A549 (cell line): ENCODE measurements around the gene SLCO6A1. TPM values are rescaled to one million over a fixed set of nuclear protein-coding genes. Genes with fewer than 3 reads are reported as not detected.

Experiments
- ATAC-seq, 2 experiments: fragments of 200-7000 bp in 1 of 2; fragments of >200 bp in 1 of 2; cut with Nextera tagmentation in 1 of 2; cut with Tn5 transposase in 1 of 2; 3 replicates each; pipeline versions ENCODE4 v1.8.0 to v1.9.1; 2018 to 2020; ENCODE audit warnings: mild to moderate bottlenecking in 1 of 2, moderate library complexity in 1 of 2
- CTCF ChIA-PET: fragments of 300-600 bp; sonication (Branson Sonifier 250); formaldehyde crosslinking; extraction: SDS; loops from one replicate; lab custom pipeline; 2021; ENCODE audit warnings: antibody characterized with exemption, inconsistent platforms; lab: Yijun Ruan, JAX
- POLR2A ChIA-PET: fragments of 350-600 bp; formaldehyde crosslinking; extraction: SDS; loops from one replicate; lab custom pipeline; 2021; ENCODE audit warnings: antibody characterized with exemption, inconsistent platforms; lab: Yijun Ruan, JAX
- DNase-seq, 2 experiments: peaks; one replicate each; pipeline versions ENCODE4 v3.0.0 to v3.0.0-alpha.2; 2011 to 2016; ENCODE audit warnings: low read depth in 1 of 2, low spot score in 1 of 2
- FAIRE-seq: peaks from 2 replicates; lab custom pipeline; 2011; peaks lifted over from hg19 to GRCh38; lab: Jason Lieb, UNC
- H3K27ac ChIP-seq, 2 experiments: fragments of >200 bp; sonication (Bioruptor Twin); formaldehyde crosslinking; 3 replicates each; pipeline ENCODE4 v1.5.1; 2016 to 2017
- H3K4me1 ChIP-seq: fragments of >200 bp; sonication (Bioruptor Twin); formaldehyde crosslinking; 3 replicates; pipeline ENCODE4 v1.6.1; 2016
- H3K4me2 ChIP-seq: fragments of >200 bp; sonication (Bioruptor Twin); formaldehyde crosslinking; 3 replicates; pipeline ENCODE4 v1.6.1; 2016
- H3K4me3 ChIP-seq: fragments of >200 bp; sonication (Bioruptor Twin); formaldehyde crosslinking; 3 replicates; pipeline ENCODE4 v1.5.1; 2016
- H3K9me3 ChIP-seq: fragments of >200 bp; sonication (Bioruptor Twin); formaldehyde crosslinking; 3 replicates; pipeline ENCODE4 v1.6.1; 2016
- BHLHE40 ChIP-seq: IDR thresholded peaks from 2 replicates; pipeline ENCODE4 v1.6.1; 2012; ENCODE audit warnings: low read depth, low read length, inconsistent platforms
- CBX8 ChIP-seq: fragments of 200-600 bp; sonication (generic); IDR thresholded peaks from 2 replicates; pipeline ENCODE4 v1.6.1; 2016
- ELK1 ChIP-seq: fragments of 150-350 bp; IDR thresholded peaks from 2 replicates; pipeline ENCODE4 v1.6.1; 2014; ENCODE audit warnings: low read depth, mild to moderate bottlenecking, low read length
- FOSB ChIP-seq: fragments of 250-450 bp; sonication (Bioruptor Pico); IDR thresholded peaks from 2 replicates; pipeline ENCODE4 v1.5.0; 2020; ENCODE audit warnings: mild to moderate bottlenecking, moderate library complexity
- FOXS1 ChIP-seq: fragments of 250-450 bp; sonication (Bioruptor Pico); IDR thresholded peaks from 2 replicates; pipeline ENCODE4 v1.5.0; 2020; ENCODE audit warnings: mild to moderate bottlenecking, moderate library complexity
- GATA3 ChIP-seq: IDR thresholded peaks from 2 replicates; pipeline ENCODE4 v1.6.1; 2012; ENCODE audit warnings: borderline replicate concordance
- HDAC2 ChIP-seq: fragments of 200-600 bp; sonication (generic); IDR thresholded peaks from 2 replicates; pipeline ENCODE4 v1.6.1; 2016
- KDM1A ChIP-seq: fragments of 200-600 bp; sonication (generic); IDR thresholded peaks from 2 replicates; pipeline ENCODE4 v1.6.1; 2016; ENCODE audit warnings: low read depth, mild to moderate bottlenecking
- MAX ChIP-seq: IDR thresholded peaks from 2 replicates; pipeline ENCODE4 v1.6.1; 2012
- MAZ ChIP-seq: fragments of 150-350 bp; IDR thresholded peaks from 2 replicates; pipeline ENCODE4 v1.6.1; 2014; ENCODE audit warnings: antibody characterized with exemption, low read depth, low read length, borderline replicate concordance
- NFE2L2 ChIP-seq: fragments of 150-350 bp; conservative IDR thresholded peaks from 2 replicates; pipeline ENCODE4 v1.6.1; 2014; ENCODE audit warnings: low read length
- NR3C1 ChIP-seq: fragments of >200 bp; sonication (Bioruptor Twin); formaldehyde crosslinking; IDR thresholded peaks from 3 replicates; pipeline ENCODE4 v1.6.1; 2017
- SMC3 ChIP-seq: fragments of >200 bp; sonication (Bioruptor Twin); formaldehyde crosslinking; IDR thresholded peaks from 3 replicates; pipeline ENCODE4 v1.6.1; 2018; ENCODE audit warnings: inconsistent platforms
- ZC3H11A ChIP-seq: fragments of 450-650 bp; IDR thresholded peaks from 2 replicates; pipeline ENCODE4 v1.6.1; 2014; ENCODE audit warnings: antibody characterized with exemption, mild to moderate bottlenecking
- ZFP36 ChIP-seq: fragments of 450-650 bp; IDR thresholded peaks from 2 replicates; pipeline ENCODE4 v1.6.1; 2014; ENCODE audit warnings: borderline replicate concordance; ENCODE audit not compliant: partially characterized antibody
- ZSCAN20 ChIP-seq: fragments of 250-450 bp; sonication (Bioruptor Pico); IDR thresholded peaks from 2 replicates; pipeline ENCODE4 v1.8.0; 2022; ENCODE audit warnings: mild to moderate bottlenecking, moderate library complexity
- WGBS: methylation state at CpG from one replicate; pipeline ENCODE4 v1.1.6; 2017; ENCODE audit errors: missing lambda C conversion rate; 5-methylcytosine and 5-hydroxymethylcytosine counted together
- polyA plus RNA-seq, 4 experiments: library from polyadenylated mRNA; depleted of rRNA in 3 of 4; stranded (reverse); fragments of >200 nt; fragmentation: RNase III in 1 of 4; extraction: RNeasy Plus Mini Kit Qiagen cat#74134 plus additional on column Dnase treatment in 1 of 4; gene quantifications; 2 replicates in 3 of 4; 3 replicates in 1 of 4; pipeline ENCODE4 v1.2.3, GENCODE V29; 2011 to 2017
- TF ChIP-seq, protein P1 (sequence below): fragments of >200 bp; sonication (Bioruptor Twin); formaldehyde crosslinking; IDR thresholded peaks from 3 replicates; pipeline ENCODE4 v1.5.1; 2016
- TF ChIP-seq, protein P2 (sequence below): fragments of 250-450 bp; sonication (Bioruptor Pico); IDR thresholded peaks from 2 replicates; pipeline ENCODE4 v1.5.0; 2021; ENCODE audit warnings: mild to moderate bottlenecking, moderate library complexity, borderline replicate concordance
- TF ChIP-seq, protein P3 (sequence below): fragments of >200 bp; sonication (Bioruptor Twin); formaldehyde crosslinking; IDR thresholded peaks from 2 replicates; pipeline ENCODE4 v1.6.1; 2016
- TF ChIP-seq, protein P4 (sequence below): fragments of 450-650 bp; IDR thresholded peaks from 2 replicates; pipeline ENCODE4 v1.6.1; 2014; ENCODE audit warnings: antibody characterized with exemption
- TF ChIP-seq, protein P5 (sequence below): IDR thresholded peaks from 2 replicates; pipeline ENCODE4 v1.6.1; 2012

The SLCO6A1 gene
- polyA plus RNA-seq, 2 of the 4 experiments (the other 2 are of a cell fraction) = not detected

- TF ChIP-seq GATA3 = no peak
- TF ChIP-seq, protein P1, sequence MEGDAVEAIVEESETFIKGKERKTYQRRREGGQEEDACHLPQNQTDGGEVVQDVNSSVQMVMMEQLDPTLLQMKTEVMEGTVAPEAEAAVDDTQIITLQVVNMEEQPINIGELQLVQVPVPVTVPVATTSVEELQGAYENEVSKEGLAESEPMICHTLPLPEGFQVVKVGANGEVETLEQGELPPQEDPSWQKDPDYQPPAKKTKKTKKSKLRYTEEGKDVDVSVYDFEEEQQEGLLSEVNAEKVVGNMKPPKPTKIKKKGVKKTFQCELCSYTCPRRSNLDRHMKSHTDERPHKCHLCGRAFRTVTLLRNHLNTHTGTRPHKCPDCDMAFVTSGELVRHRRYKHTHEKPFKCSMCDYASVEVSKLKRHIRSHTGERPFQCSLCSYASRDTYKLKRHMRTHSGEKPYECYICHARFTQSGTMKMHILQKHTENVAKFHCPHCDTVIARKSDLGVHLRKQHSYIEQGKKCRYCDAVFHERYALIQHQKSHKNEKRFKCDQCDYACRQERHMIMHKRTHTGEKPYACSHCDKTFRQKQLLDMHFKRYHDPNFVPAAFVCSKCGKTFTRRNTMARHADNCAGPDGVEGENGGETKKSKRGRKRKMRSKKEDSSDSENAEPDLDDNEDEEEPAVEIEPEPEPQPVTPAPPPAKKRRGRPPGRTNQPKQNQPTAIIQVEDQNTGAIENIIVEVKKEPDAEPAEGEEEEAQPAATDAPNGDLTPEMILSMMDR = no peak
- TF ChIP-seq MAZ = no peak
- no peak for TF ChIP-seq ELK1
- no peak for TF ChIP-seq CBX8
- TF ChIP-seq ZSCAN20 (CRISPR knock-in tag) = no peak
- no peak for TF ChIP-seq NR3C1
- TF ChIP-seq, protein P2, sequence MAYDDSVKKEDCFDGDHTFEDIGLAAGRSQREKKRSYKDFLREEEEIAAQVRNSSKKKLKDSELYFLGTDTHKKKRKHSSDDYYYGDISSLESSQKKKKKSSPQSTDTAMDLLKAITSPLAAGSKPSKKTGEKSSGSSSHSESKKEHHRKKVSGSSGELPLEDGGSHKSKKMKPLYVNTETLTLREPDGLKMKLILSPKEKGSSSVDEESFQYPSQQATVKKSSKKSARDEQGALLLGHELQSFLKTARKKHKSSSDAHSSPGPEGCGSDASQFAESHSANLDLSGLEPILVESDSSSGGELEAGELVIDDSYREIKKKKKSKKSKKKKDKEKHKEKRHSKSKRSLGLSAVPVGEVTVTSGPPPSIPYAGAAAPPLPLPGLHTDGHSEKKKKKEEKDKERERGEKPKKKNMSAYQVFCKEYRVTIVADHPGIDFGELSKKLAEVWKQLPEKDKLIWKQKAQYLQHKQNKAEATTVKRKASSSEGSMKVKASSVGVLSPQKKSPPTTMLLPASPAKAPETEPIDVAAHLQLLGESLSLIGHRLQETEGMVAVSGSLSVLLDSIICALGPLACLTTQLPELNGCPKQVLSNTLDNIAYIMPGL (CRISPR knock-in tag) = no peak
- Histone ChIP-seq H3K27ac (no peak overlapping the region), H3K4me3 (no peak overlapping the region), H3K4me2 (no peak overlapping the region), H3K4me1 (no peaks in the 10 kb centered on the region), H3K9me3 (no peaks in the 10 kb centered on the region)
- DNase-seq (no peak), FAIRE-seq (no peak), ATAC-seq (no peak)
- POLR2A ChIA-PET = no interaction called here
- CTCF ChIA-PET = no interaction called here
Observed at GRCh38 chr5:102453716-102454115, 45.1 kb downstream of the SLCO6A1 start.

DNA sequence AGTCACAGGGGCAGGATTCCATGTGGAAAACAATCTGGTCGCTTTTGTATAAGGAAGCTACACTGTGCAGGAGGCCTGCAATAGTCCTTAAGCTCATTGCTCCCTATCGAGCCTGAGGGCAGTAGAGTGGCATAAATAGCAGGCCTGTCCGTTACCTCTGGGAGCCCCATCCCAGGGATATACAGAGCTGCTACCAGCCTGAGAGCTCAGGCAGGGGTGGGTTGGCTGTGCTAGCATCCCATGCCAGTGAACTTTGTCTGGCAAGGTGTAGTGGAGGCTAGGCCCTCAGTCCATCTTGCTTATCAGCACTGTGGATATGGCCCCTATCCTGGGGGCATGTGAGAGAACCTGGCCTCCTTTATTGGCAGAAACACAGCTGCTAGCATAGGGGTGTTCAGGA, 47.7 kb downstream of the SLCO6A1 start:
- ChIA-PET CTCF (no interaction called here), POLR2A (no interaction called here)
- DNase-seq = no peak
- Histone ChIP-seq H3K4me2 (no peak overlapping the region), H3K4me1 (no peaks in the 10 kb centered on the region), H3K27ac (no peak overlapping the region), H3K9me3 (no peaks in the 10 kb centered on the region), H3K4me3 (no peak overlapping the region)
- no peak for FAIRE-seq
- TF ChIP-seq FOSB (CRISPR knock-in tag) (no peak), BHLHE40 (no peak), ZC3H11A (no peak), HDAC2 (no peak), ZFP36 (no peak), FOXS1 (CRISPR knock-in tag) (no peak), KDM1A (no peak), MAX (no peak), NFE2L2 (no peak), SMC3 (no peak)
- TF ChIP-seq, protein P3, sequence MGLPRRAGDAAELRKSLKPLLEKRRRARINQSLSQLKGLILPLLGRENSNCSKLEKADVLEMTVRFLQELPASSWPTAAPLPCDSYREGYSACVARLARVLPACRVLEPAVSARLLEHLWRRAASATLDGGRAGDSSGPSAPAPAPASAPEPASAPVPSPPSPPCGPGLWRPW = no peak
- TF ChIP-seq, protein P2 (CRISPR knock-in tag) = no peak
- TF ChIP-seq, protein P4, sequence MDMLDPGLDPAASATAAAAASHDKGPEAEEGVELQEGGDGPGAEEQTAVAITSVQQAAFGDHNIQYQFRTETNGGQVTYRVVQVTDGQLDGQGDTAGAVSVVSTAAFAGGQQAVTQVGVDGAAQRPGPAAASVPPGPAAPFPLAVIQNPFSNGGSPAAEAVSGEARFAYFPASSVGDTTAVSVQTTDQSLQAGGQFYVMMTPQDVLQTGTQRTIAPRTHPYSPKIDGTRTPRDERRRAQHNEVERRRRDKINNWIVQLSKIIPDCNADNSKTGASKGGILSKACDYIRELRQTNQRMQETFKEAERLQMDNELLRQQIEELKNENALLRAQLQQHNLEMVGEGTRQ = no peak
- TF ChIP-seq, protein P5, sequence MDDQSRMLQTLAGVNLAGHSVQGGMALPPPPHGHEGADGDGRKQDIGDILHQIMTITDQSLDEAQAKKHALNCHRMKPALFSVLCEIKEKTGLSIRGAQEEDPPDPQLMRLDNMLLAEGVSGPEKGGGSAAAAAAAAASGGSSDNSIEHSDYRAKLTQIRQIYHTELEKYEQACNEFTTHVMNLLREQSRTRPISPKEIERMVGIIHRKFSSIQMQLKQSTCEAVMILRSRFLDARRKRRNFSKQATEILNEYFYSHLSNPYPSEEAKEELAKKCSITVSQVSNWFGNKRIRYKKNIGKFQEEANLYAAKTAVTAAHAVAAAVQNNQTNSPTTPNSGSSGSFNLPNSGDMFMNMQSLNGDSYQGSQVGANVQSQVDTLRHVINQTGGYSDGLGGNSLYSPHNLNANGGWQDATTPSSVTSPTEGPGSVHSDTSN = no peak
- 30% methylated on average over 2 of the region's 3 CpGs for WGBS
- ATAC-seq = no peak
